HEK293 (cell line): Measurements from ENCODE around the gene SPP2.

ENCODE experiments used
- CTCF ChIA-PET: fragments of 350-600 bp; formaldehyde crosslinking; extraction: SDS; loops from one replicate; lab custom pipeline; 2021; ENCODE audit warnings: antibody characterized with exemption; lab: Yijun Ruan, JAX
- POLR2A ChIA-PET: fragments of 300-600 bp; formaldehyde crosslinking; extraction: SDS; loops from one replicate; lab custom pipeline; 2020; ENCODE audit warnings: antibody characterized with exemption, inconsistent platforms; lab: Yijun Ruan, JAX
- H3K27ac ChIP-seq: fragments of 200-500 bp; sonication (Bioruptor generic); 2 replicates; pipeline ENCODE4 v1.5.1; 2014; ENCODE audit warnings: low read depth, low read length, control low read depth, inconsistent platforms; ENCODE audit errors: extremely low read depth
- H3K36me3 ChIP-seq, 2 experiments: fragments of 200-500 bp in 1 of 2; sonication (Bioruptor generic) in 1 of 2; 1 replicate in 1 of 2; 2 replicates in 1 of 2; pipeline ENCODE4 v1.5.1; 2014 to 2017; ENCODE audit warnings: inconsistent platforms in 2 of 2, low read length in 2 of 2; ENCODE audit not compliant: control insufficient read depth in 2 of 2, insufficient read depth in 1 of 2
- H3K4me1 ChIP-seq: fragments of 200-500 bp; sonication (Bioruptor generic); 2 replicates; pipeline ENCODE4 v1.5.1; 2014; ENCODE audit warnings: mild to moderate bottlenecking, low read length, inconsistent platforms; ENCODE audit not compliant: control insufficient read depth, insufficient read depth
- H3K4me3 ChIP-seq: 2 replicates; pipeline ENCODE4 v1.5.1; 2011; ENCODE audit warnings: low read depth, mild to moderate bottlenecking, control low read depth, low read length, moderate library complexity
- H3K9me3 ChIP-seq: fragments of 200-500 bp; sonication (Bioruptor generic); 2 replicates; pipeline ENCODE4 v1.5.1; 2014; ENCODE audit warnings: low read depth, low read length, inconsistent platforms; ENCODE audit not compliant: control insufficient read depth, insufficient read depth
- ELK4 ChIP-seq: IDR thresholded peaks from 2 replicates; pipeline ENCODE4 v1.6.1; 2011; ENCODE audit warnings: mild to moderate bottlenecking, low read depth, low read length, borderline replicate concordance
- GLIS2 ChIP-seq: fragments of 450-650 bp; formaldehyde crosslinking; IDR thresholded peaks from 2 replicates; pipeline ENCODE4 v1.5.1; 2016; ENCODE audit warnings: missing biosample characterization, missing genetic modification characterization
- IKZF3 ChIP-seq: fragments of 450-650 bp; IDR thresholded peaks from 2 replicates; pipeline ENCODE4 v1.5.0; 2018; ENCODE audit warnings: missing biosample characterization, mild to moderate bottlenecking, missing genetic modification characterization, moderate library complexity
- KLF10 ChIP-seq: fragments of 450-650 bp; IDR thresholded peaks from 2 replicates; pipeline ENCODE4 v1.5.1; 2018; ENCODE audit warnings: missing biosample characterization, mild to moderate bottlenecking, missing genetic modification characterization
- KLF17 ChIP-seq: fragments of 450-650 bp; formaldehyde crosslinking; IDR thresholded peaks from 2 replicates; pipeline ENCODE4 v1.5.1; 2016; ENCODE audit warnings: missing biosample characterization, missing genetic modification characterization
- OVOL3 ChIP-seq: fragments of 450-650 bp; formaldehyde crosslinking; IDR thresholded peaks from 2 replicates; pipeline ENCODE4 v1.5.1; 2016; ENCODE audit warnings: missing biosample characterization, missing genetic modification characterization
- PRDM4 ChIP-seq: fragments of 450-650 bp; formaldehyde crosslinking; IDR thresholded peaks from 2 replicates; pipeline ENCODE4 v1.5.1; 2017; ENCODE audit warnings: missing biosample characterization, missing genetic modification characterization
- TSHZ1 ChIP-seq: fragments of 450-650 bp; formaldehyde crosslinking; IDR thresholded peaks from 2 replicates; pipeline ENCODE4 v1.5.1; 2016; ENCODE audit warnings: missing biosample characterization, missing genetic modification characterization, borderline replicate concordance
- ZBTB26 ChIP-seq: fragments of 450-650 bp; formaldehyde crosslinking; optimal IDR thresholded peaks from 2 replicates; pipeline ENCODE3; 2016; ENCODE audit warnings: missing biosample characterization, mild to moderate bottlenecking, missing genetic modification characterization
- ZBTB49 ChIP-seq: fragments of 450-650 bp; formaldehyde crosslinking; IDR thresholded peaks from 2 replicates; pipeline ENCODE4 v1.5.1; 2016; ENCODE audit warnings: missing biosample characterization, missing genetic modification characterization, low read depth
- ZNF174 ChIP-seq: fragments of 450-650 bp; formaldehyde crosslinking; IDR thresholded peaks from 2 replicates; pipeline ENCODE4 v1.5.0; 2017; ENCODE audit warnings: missing biosample characterization, mild to moderate bottlenecking, missing genetic modification characterization
- ZNF214 ChIP-seq: fragments of 450-650 bp; formaldehyde crosslinking; IDR thresholded peaks from 2 replicates; pipeline ENCODE4 v1.5.1; 2017; ENCODE audit warnings: missing biosample characterization, mild to moderate bottlenecking, missing genetic modification characterization, borderline replicate concordance
- ZNF341 ChIP-seq: fragments of 450-650 bp; formaldehyde crosslinking; IDR thresholded peaks from 2 replicates; pipeline ENCODE4; 2016; ENCODE audit warnings: low read depth, missing biosample characterization, missing genetic modification characterization
- ZNF391 ChIP-seq: fragments of 450-650 bp; formaldehyde crosslinking; IDR thresholded peaks from 2 replicates; pipeline ENCODE4 v1.5.1; 2016; ENCODE audit warnings: low read depth, missing biosample characterization, missing genetic modification characterization, borderline replicate concordance
- ZNF510 ChIP-seq: fragments of 450-650 bp; formaldehyde crosslinking; IDR thresholded peaks from 2 replicates; pipeline ENCODE4 v1.5.1; 2018; ENCODE audit warnings: mild to moderate bottlenecking, missing genetic modification characterization, missing biosample characterization; ENCODE audit not compliant: insufficient replicate concordance
- ZNF544 ChIP-seq: fragments of 450-650 bp; formaldehyde crosslinking; IDR thresholded peaks from 2 replicates; pipeline ENCODE4 v1.5.0; 2017; ENCODE audit warnings: missing biosample characterization, missing genetic modification characterization
- ZNF558 ChIP-seq: fragments of 450-650 bp; formaldehyde crosslinking; IDR thresholded peaks from 2 replicates; pipeline ENCODE4 v1.5.1; 2016; ENCODE audit warnings: missing biosample characterization, missing genetic modification characterization
- ZNF707 ChIP-seq: fragments of 450-650 bp; formaldehyde crosslinking; IDR thresholded peaks from 2 replicates; pipeline ENCODE4 v1.5.1; 2016; ENCODE audit warnings: missing biosample characterization, missing genetic modification characterization
- ZNF776 ChIP-seq: fragments of 450-650 bp; formaldehyde crosslinking; IDR thresholded peaks from 2 replicates; pipeline ENCODE4 v1.5.0; 2017; ENCODE audit warnings: missing biosample characterization, missing genetic modification characterization, borderline replicate concordance
- ZNF792 ChIP-seq: fragments of 450-650 bp; formaldehyde crosslinking; IDR thresholded peaks from 2 replicates; pipeline ENCODE4 v1.5.1; 2016; ENCODE audit warnings: missing biosample characterization, missing genetic modification characterization
- ZSCAN5A ChIP-seq: fragments of 450-650 bp; formaldehyde crosslinking; IDR thresholded peaks from 2 replicates; pipeline ENCODE4 v1.5.1; 2016; ENCODE audit warnings: missing biosample characterization, missing genetic modification characterization

The SPP2 gene

GRCh38 chr2:234125451-234126145 is 75.1 kb downstream of the SPP2 start:
- no peaks in the 10 kb centered on the region for H3K36me3 ChIP-seq
- no peaks in the 10 kb centered on the region for H3K4me1 ChIP-seq
- H3K27ac ChIP-seq: no peak overlapping the region
- no peaks in the 10 kb centered on the region for H3K9me3 ChIP-seq
- POLR2A ChIA-PET: no interaction called here
- H3K4me3 ChIP-seq: no peak overlapping the region
- CTCF ChIA-PET: interaction anchor here (1.0 kb wide), 2 partner anchors 10 to 420 kb away, joined by 3 read pairs; no protein-coding TSS in a partner anchor
- TF ChIP-seq PRDM4 (tag by site-specific recombination) (no peak), GLIS2 (no peak), ZNF776 (no peak), ELK4 (no peak)

GRCh38 chr2:234126146-234126470 is 75.6 kb downstream of the SPP2 start:
- Histone ChIP-seq H3K36me3 (no peaks in the 10 kb centered on the region), H3K27ac (no peak overlapping the region), H3K4me3 (no peak overlapping the region), H3K4me1 (no peaks in the 10 kb centered on the region), H3K9me3 (no peaks in the 10 kb centered on the region)
- CTCF ChIA-PET: interaction anchor here (1.0 kb wide), 1 partner anchor 419 kb away, joined by 3 read pairs; no protein-coding TSS in a partner anchor
- POLR2A ChIA-PET: no interaction called here
- TF ChIP-seq TSHZ1 (tag by site-specific recombination) (no peak), KLF10 (tag by site-specific recombination) (no peak), OVOL3 (tag by site-specific recombination) (no peak), ZNF510 (no peak), ZNF214 (tag by site-specific recombination) (no peak), ZBTB49 (no peak), ZNF792 (tag by site-specific recombination) (no peak), ZNF391 (tag by site-specific recombination) (no peak), ZSCAN5A (tag by site-specific recombination) (no peak), ZNF544 (tag by site-specific recombination) (no peak), ZNF341 (tag by site-specific recombination) (no peak), ZNF174 (tag by site-specific recombination) (no peak), IKZF3 (no peak), ZBTB26 (tag by site-specific recombination) (no peak), ZNF707 (no peak), ZNF558 (tag by site-specific recombination) (no peak), KLF17 (tag by site-specific recombination) (no peak)
